Fibroblast of mammary gland (primary cell): ENCODE results near the gene VIT.
A peak's percentile ranks its signal among the peaks of the same experiment; 100 is the strongest.

Experiments
- DNase-seq: peaks from one replicate; pipeline ENCODE4 v3.0.0-alpha.2; 2010; ENCODE audit warnings: low read depth
- H3K4me3 ChIP-seq: 2 replicates; pipeline ENCODE4 v1.5.1; 2011; ENCODE audit warnings: low read depth, mild to moderate bottlenecking, low read length, moderate library complexity; ENCODE audit not compliant: control insufficient read depth
- CTCF ChIP-seq: conservative IDR thresholded peaks from 2 replicates; pipeline ENCODE4 v1.5.1; 2011; ENCODE audit warnings: low read depth, low read length, inconsistent platforms; ENCODE audit not compliant: control insufficient read depth, insufficient read depth

Gene VIT

GRCh38 chr2:36696533-36696932 lies at the start of gene VIT:
VIT (plus strand) TSS chr2:36696707; CDS start chr2:36716371, 19,664 bp downstream.
- H3K4me3 ChIP-seq = peak within 1 kb of the TSS; percentile 45
- peak; percentile 69 for DNase-seq
- TF ChIP-seq CTCF = no peak

- TF ChIP-seq CTCF = no peak
- H3K4me3 ChIP-seq = no peak overlapping the region
- peak; percentile 90 for DNase-seq
Measured at GRCh38 chr2:36650031-36650829, 46.3 kb upstream of the VIT start.

- no peak for TF ChIP-seq CTCF
- H3K4me3 ChIP-seq = no peak overlapping the region
- DNase-seq = no peak
Measured at GRCh38 chr2:36653155-36653554, 43.4 kb upstream of the VIT start.

GRCh38 chr2:36653967-36654694 lies 42.4 kb upstream of the VIT start:
- no peak overlapping the region for H3K4me3 ChIP-seq
- TF ChIP-seq CTCF = no peak
- no peak for DNase-seq

- no peak overlapping the region for H3K4me3 ChIP-seq
- TF ChIP-seq CTCF = no peak
- DNase-seq = peak; percentile 96
Measured at GRCh38 chr2:36655453-36655852, 41.1 kb upstream of the VIT start.

GRCh38 chr2:36657703-36658102 lies 38.8 kb upstream of the VIT start:
- H3K4me3 ChIP-seq = no peak overlapping the region
- DNase-seq = no peak
- no peak for TF ChIP-seq CTCF
